ENCODE measurements around the gene GLG1. TPM values are rescaled to one million over a fixed set of nuclear protein-coding genes. Genes with fewer than 3 reads are reported as not detected.

GLG1 gene
- total RNA-seq, 1 experiment from 2014 or later: 237 TPM

GRCh38 chr16:74439685-74440084, 167.2 kb downstream of the GLG1 start:
- ATAC-seq (no peak), DNase-seq (ENCODE audit: low read depth, low spot score) (no peak)
- Histone ChIP-seq H3K4me2 (ENCODE audit: low read length) (no peak overlapping the region), H3K4me1 (ENCODE audit: control insufficient read depth in 1 of 2, insufficient read depth in 2 of 2, low read length in 2 of 2) (no peaks in the 10 kb centered on the region), H3K79me2 (ENCODE audit: insufficient read depth, low read length) (no peaks in the 10 kb centered on the region), H3K36me3 (ENCODE audit: control insufficient read depth in 1 of 2, insufficient read depth in 2 of 2, low read length in 2 of 2) (peaks cover 0 to 6% of the 10 kb centered on the region in 2 experiments; a peak in 1 of 4 replicates), H3K27ac (ENCODE audit: low read depth, low read length) (no peak overlapping the region), H3K9ac (ENCODE audit: low read length) (no peak overlapping the region), H2AFZ (ENCODE audit: low read depth, low read length, poor library complexity, severe bottlenecking) (no peak overlapping the region), H3K27me3 (ENCODE audit: insufficient read depth, low read length) (no peaks in the 10 kb centered on the region), H3K9me3 (ENCODE audit: control insufficient read depth in 1 of 2, insufficient read depth in 1 of 2, low read depth in 1 of 2, low read length in 2 of 2) (no peaks in the 10 kb centered on the region), H3K9me2 (ENCODE audit: insufficient read depth) (no peaks in the 10 kb centered on the region), H3K4me3 (replicated peaks in 1 of 2; ENCODE audit: low read depth in 1 of 2, low read length in 2 of 2) (no peak overlapping the region), H4K20me1 (ENCODE audit: insufficient read depth) (no peaks in the 10 kb centered on the region)
- no TSS peak for BruUV-seq (replicated peaks)
- POLR2A ChIA-PET: no interaction called here
- RAD21 ChIA-PET (ENCODE audit: low non-redundant PET in 1 of 2, low total read pairs in 2 of 2, uncharacterized antibody in 2 of 2, unreplicated experiment in 2 of 2): no interaction called here
- CTCF ChIA-PET: no interaction called here
- TF ChIP-seq FOSL1 (IDR thresholded peaks at IDR 0.05; ENCODE audit: low read depth) (no peak), TCF7L2 (IDR thresholded peaks at IDR 0.05; ENCODE audit: borderline replicate concordance, extremely low read depth, insufficient read depth, insufficient read length) (no peak), EZH2phosphoT487 (IDR thresholded peaks at IDR 0.05; ENCODE audit: borderline replicate concordance) (no peak), RAD21 (IDR thresholded peaks at IDR 0.05; ENCODE audit: low read depth) (no peak), MAX (IDR thresholded peaks at IDR 0.05) (no peak), EZH2 (IDR thresholded peaks at IDR 0.05) (no peak), ELF1 (IDR thresholded peaks at IDR 0.05; ENCODE audit: borderline replicate concordance, low read depth) (no peak)
- intact Hi-C loops (cut with micrococcal nuclease): no loop called here

- TF ChIP-seq REST (IDR thresholded peaks at IDR 0.05; ENCODE audit: low read depth) (no peak), EZH2phosphoT487 (IDR thresholded peaks at IDR 0.05; ENCODE audit: borderline replicate concordance) (no peak), YY1 (IDR thresholded peaks at IDR 0.05; ENCODE audit: extremely low read depth, insufficient replicate concordance, low read depth, low read length) (no peak), ZBTB33 (IDR thresholded peaks at IDR 0.05; ENCODE audit: extremely low read depth, insufficient replicate concordance, low read length) (no peak), FOSL1 (IDR thresholded peaks at IDR 0.05; ENCODE audit: low read depth) (no peak)
- Histone ChIP-seq H3K9me3 (ENCODE audit: control insufficient read depth in 1 of 2, insufficient read depth in 1 of 2, low read depth in 1 of 2, low read length in 2 of 2) (no peaks in the 10 kb centered on the region), H3K27me3 (ENCODE audit: insufficient read depth, low read length) (no peaks in the 10 kb centered on the region), H3K36me3 (ENCODE audit: control insufficient read depth in 1 of 2, insufficient read depth in 2 of 2, low read length in 2 of 2) (peaks cover 0 to 6% of the 10 kb centered on the region in 2 experiments; a peak in 1 of 4 replicates), H2AFZ (ENCODE audit: low read depth, low read length, poor library complexity, severe bottlenecking) (no peak overlapping the region), H3K9me2 (ENCODE audit: insufficient read depth) (no peaks in the 10 kb centered on the region), H3K4me2 (ENCODE audit: low read length) (no peak overlapping the region), H3K79me2 (ENCODE audit: insufficient read depth, low read length) (no peaks in the 10 kb centered on the region), H3K4me1 (ENCODE audit: control insufficient read depth in 1 of 2, insufficient read depth in 2 of 2, low read length in 2 of 2) (no peaks in the 10 kb centered on the region), H3K4me3 (replicated peaks in 1 of 2; ENCODE audit: low read depth in 1 of 2, low read length in 2 of 2) (no peak overlapping the region), H3K27ac (ENCODE audit: low read depth, low read length) (no peak overlapping the region), H4K20me1 (ENCODE audit: insufficient read depth) (no peaks in the 10 kb centered on the region), H3K9ac (ENCODE audit: low read length) (no peak overlapping the region)
- ChIA-PET POLR2A (no interaction called here), CTCF (no interaction called here), RAD21 (ENCODE audit: low non-redundant PET in 1 of 2, low total read pairs in 2 of 2, uncharacterized antibody in 2 of 2, unreplicated experiment in 2 of 2) (no interaction called here)
- no peak for ATAC-seq
- intact Hi-C loops (cut with micrococcal nuclease): no loop called here
- BruUV-seq (replicated peaks): no TSS peak
- no peak for DNase-seq (ENCODE audit: low read depth, low spot score)
These were observed 168.4 kb downstream of the GLG1 start for GRCh38 chr16:74438492-74438979.
